Loucy (cell line): ENCODE results near the gene TRAFD1.
"Not testable (repeated sequence)": the region's sequence is repeated elsewhere in the genome, so short reads cannot be mapped to it uniquely, and the experiment has no call there.

Experiments used
- H2AFZ ChIP-seq: fragments of 200-600 bp; sonication (generic); 2 replicates; pipeline ENCODE4 v1.6.0; 2016; ENCODE audit warnings: antibody characterized with exemption, mild to moderate bottlenecking, low read length, moderate library complexity
- H3F3A ChIP-seq: fragments of 200-600 bp; 2 replicates; pipeline ENCODE4 v1.6.0; 2016; ENCODE audit warnings: antibody characterized with exemption, low read depth, mild to moderate bottlenecking
- H3K27me3 ChIP-seq: fragments of 200-600 bp; sonication (generic); 2 replicates; pipeline ENCODE4 v1.6.1; 2014; ENCODE audit warnings: low read length, mild to moderate bottlenecking; ENCODE audit not compliant: insufficient read depth, poor library complexity, severe bottlenecking
- H3K36me3 ChIP-seq: fragments of 200-600 bp; sonication (generic); 2 replicates; pipeline ENCODE4 v1.6.1; 2016; ENCODE audit warnings: low read length; ENCODE audit not compliant: insufficient read depth
- H3K4me1 ChIP-seq: fragments of 200-600 bp; sonication (generic); 2 replicates; pipeline ENCODE4 v1.5.1; 2014; ENCODE audit warnings: low read length, mild to moderate bottlenecking; ENCODE audit not compliant: insufficient read depth, poor library complexity, severe bottlenecking
- H3K4me2 ChIP-seq: fragments of 200-600 bp; sonication (generic); 2 replicates; pipeline ENCODE4 v1.6.0; 2014; ENCODE audit warnings: antibody characterized with exemption, low read length, low read depth, mild to moderate bottlenecking; ENCODE audit not compliant: poor library complexity, severe bottlenecking
- H3K4me3 ChIP-seq: fragments of 200-600 bp; sonication (generic); 2 replicates; pipeline ENCODE4 v1.5.1; 2014; ENCODE audit warnings: low read length, mild to moderate bottlenecking, mixed read lengths; ENCODE audit not compliant: poor library complexity, severe bottlenecking
- H3K79me2 ChIP-seq: fragments of 200-600 bp; sonication (generic); 2 replicates; pipeline ENCODE4 v1.6.1; 2014; ENCODE audit warnings: low read length; ENCODE audit not compliant: insufficient read depth
- H3K9ac ChIP-seq: fragments of 200-600 bp; sonication (generic); 2 replicates; pipeline ENCODE4 v1.6.0; 2014; ENCODE audit warnings: mild to moderate bottlenecking, low read depth, low read length, moderate library complexity; ENCODE audit not compliant: poor library complexity, severe bottlenecking
- H3K9me2 ChIP-seq: fragments of 200-600 bp; sonication (generic); replicated peaks from 2 replicates; pipeline ENCODE4 v1.6.1; 2016; ENCODE audit warnings: low read depth, low read length, mixed read lengths
- H3K9me3 ChIP-seq: fragments of 200-600 bp; sonication (generic); 2 replicates; pipeline ENCODE4 v1.6.1; 2014; ENCODE audit warnings: mild to moderate bottlenecking, antibody characterized with exemption, low read length, low read depth; ENCODE audit not compliant: insufficient read depth
- H4K20me1 ChIP-seq: fragments of 200-600 bp; sonication (generic); 2 replicates; pipeline ENCODE4 v1.6.0; 2014; ENCODE audit warnings: antibody characterized with exemption, low read length, mild to moderate bottlenecking; ENCODE audit not compliant: insufficient read depth, poor library complexity, severe bottlenecking
- EZH2phosphoT487 ChIP-seq: fragments of 200-600 bp; IDR thresholded peaks from 2 replicates; pipeline ENCODE4 v1.6.1; 2018; ENCODE audit warnings: antibody characterized with exemption, mild to moderate bottlenecking, moderate library complexity, borderline replicate concordance
- TF ChIP-seq, protein P1 (sequence below): fragments of 200-600 bp; sonication (generic); conservative IDR thresholded peaks from 2 replicates; pipeline ENCODE4 v1.5.1; 2014; ENCODE audit warnings: mild to moderate bottlenecking, antibody characterized with exemption, low read length

Gene TRAFD1

DNA sequence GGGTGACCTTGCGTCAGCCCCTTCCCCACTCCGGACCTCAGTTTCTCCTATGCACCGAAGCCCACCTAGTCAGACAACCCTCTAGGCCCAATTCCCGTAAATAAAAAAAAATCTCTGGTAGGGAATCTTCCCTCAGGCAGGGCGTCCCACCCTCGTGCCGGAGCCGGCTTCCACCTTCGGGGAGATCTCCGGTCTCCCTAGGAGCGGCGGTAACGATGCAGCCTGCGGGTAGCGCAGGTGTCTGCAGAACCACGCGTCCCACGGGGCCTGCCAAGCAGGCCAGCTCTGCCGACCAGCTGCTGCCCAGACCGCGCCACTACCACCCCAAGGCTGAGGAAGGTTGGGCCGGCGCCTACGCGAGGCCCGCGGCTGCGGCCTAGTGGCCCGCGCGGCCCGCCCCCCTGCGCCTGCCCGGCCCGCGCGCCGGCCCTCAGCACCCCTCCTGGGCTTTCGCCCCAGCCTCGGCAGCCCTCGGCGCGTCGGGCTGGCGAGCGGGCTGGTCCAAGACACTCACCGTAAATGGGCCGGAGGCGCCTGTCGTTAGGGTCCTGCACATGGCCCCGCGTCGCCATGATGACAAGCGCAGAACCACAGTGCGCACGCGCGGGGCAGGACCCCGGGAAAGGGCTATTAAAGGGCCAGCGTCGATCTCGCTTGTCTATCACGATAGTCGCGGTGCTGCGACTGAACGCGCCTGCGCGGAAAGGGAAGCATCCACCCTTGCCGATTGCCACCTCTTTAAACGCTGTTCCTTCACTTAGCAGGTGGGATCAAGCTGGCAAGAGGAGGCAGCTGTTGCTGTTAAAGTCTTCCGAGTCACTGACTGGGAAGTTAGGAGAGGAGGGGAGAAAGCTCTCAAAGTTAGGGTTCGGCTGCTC lies 16.9 kb upstream of the TRAFD1 start, which contains the start of gene NAA25:
Gene NAA25, minus strand, starts transcription at position 582 of the 878 bp plus-strand sequence. Its CDS starts 10 bp downstream, at position 572.
- Histone ChIP-seq H3K9me2 (no peaks in the 10 kb centered on the region), H3K27me3 (no peaks in the 10 kb centered on the region), H3K4me2 (peak within 1 kb of the TSS; percentile 80), H3K9ac (peak within 1 kb of the TSS; percentile 85), H2AFZ (peak within 1 kb of the TSS; percentile 86), H3F3A (no peaks in the 10 kb centered on the region), H3K9me3 (no peaks in the 10 kb centered on the region), H3K79me2 (peaks cover 54% of the 10 kb centered on the region), H3K36me3 (no peaks in the 10 kb centered on the region), H3K4me3 (peak within 1 kb of the TSS; percentile 81), H4K20me1 (peaks cover 43% of the 10 kb centered on the region), H3K4me1 (peaks cover 34% of the 10 kb centered on the region)
- no peak for TF ChIP-seq EZH2phosphoT487
- TF ChIP-seq, protein P1, sequence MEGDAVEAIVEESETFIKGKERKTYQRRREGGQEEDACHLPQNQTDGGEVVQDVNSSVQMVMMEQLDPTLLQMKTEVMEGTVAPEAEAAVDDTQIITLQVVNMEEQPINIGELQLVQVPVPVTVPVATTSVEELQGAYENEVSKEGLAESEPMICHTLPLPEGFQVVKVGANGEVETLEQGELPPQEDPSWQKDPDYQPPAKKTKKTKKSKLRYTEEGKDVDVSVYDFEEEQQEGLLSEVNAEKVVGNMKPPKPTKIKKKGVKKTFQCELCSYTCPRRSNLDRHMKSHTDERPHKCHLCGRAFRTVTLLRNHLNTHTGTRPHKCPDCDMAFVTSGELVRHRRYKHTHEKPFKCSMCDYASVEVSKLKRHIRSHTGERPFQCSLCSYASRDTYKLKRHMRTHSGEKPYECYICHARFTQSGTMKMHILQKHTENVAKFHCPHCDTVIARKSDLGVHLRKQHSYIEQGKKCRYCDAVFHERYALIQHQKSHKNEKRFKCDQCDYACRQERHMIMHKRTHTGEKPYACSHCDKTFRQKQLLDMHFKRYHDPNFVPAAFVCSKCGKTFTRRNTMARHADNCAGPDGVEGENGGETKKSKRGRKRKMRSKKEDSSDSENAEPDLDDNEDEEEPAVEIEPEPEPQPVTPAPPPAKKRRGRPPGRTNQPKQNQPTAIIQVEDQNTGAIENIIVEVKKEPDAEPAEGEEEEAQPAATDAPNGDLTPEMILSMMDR: no peak

DNA sequence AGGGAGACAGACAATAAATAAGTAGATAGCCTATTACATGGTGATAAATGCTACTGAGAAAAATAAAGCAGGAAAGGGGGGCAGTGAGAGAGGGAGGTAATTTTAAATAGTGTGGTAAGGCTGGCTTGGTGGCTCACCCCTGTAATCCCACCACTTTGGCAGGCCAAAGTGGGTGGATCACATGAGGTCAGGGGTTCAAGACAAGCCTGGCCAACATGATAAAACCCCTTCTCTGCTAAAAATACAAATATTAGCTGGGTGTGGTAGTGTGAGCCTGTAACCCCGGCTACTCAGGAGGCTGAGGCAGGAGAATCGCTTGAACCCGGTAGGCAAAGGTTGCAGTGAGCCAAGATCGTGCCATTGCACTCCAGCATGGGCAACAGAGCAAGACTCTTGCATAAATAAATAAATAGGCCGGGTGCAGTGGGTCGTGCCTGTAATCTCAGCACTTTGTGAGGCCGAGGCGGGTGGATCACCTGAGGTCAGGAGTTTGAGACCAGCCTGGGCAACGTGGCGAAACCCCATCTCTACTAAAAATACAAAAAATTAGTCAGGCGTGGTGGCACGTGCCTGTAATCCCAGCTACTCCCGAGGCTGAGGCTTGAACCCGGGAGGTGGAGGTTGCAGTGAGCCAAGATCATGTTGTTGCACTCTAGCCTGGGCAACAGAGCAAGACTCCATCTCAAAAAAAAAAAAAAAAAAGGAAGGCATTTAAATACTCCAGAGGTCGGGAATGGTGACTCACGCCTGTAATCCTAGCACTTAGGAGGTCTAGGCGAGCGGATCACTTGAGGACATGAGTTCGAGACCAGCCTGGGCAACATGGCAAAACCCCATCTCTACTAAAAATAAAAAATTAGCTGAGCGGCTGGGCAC lies 14.3 kb upstream of the TRAFD1 start:
- not testable (repeated sequence) for H2AFZ ChIP-seq, H3K4me3 ChIP-seq, H3K36me3 ChIP-seq, H3K9me3 ChIP-seq, H3K9ac ChIP-seq, H3K27me3 ChIP-seq, H3F3A ChIP-seq, H3K4me2 ChIP-seq, H3K9me2 ChIP-seq
- Histone ChIP-seq H4K20me1 (peaks cover 22% of the 10 kb centered on the region), H3K79me2 (peaks cover 28% of the 10 kb centered on the region), H3K4me1 (peaks cover 17% of the 10 kb centered on the region)

DNA sequence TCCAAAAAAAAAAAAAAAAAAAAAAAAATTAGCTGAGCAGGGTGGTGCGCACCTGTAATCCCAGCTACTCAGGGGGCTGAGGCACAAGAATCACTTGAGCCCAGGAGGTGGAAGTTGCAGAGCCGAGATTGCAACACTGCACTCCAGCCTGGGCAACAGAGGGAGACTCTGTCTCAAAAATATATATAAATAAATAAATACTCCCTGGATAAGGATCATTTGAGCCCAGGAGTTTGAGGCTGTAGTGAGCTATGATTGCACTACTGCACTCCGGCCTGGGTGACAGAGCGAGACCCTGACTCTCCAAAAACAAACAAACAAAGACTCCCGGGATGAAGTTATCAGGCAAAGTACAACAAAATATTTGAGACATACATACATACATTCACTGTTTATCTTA lies 13.4 kb upstream of the TRAFD1 start:
- no peak overlapping the region for H3K4me2 ChIP-seq
- H3K36me3 ChIP-seq: no peaks in the 10 kb centered on the region
- H3F3A ChIP-seq: no peaks in the 10 kb centered on the region
- H3K9ac ChIP-seq: no peak overlapping the region
- no peak overlapping the region for H3K4me3 ChIP-seq
- H3K9me2 ChIP-seq: no peaks in the 10 kb centered on the region
- no peaks in the 10 kb centered on the region for H3K9me3 ChIP-seq
- peaks cover 13% of the 10 kb centered on the region for H4K20me1 ChIP-seq
- H2AFZ ChIP-seq: no peak overlapping the region
- H3K27me3 ChIP-seq: no peaks in the 10 kb centered on the region
- H3K4me1 ChIP-seq: peaks cover 17% of the 10 kb centered on the region
- TF ChIP-seq EZH2phosphoT487: no peak
- peaks cover 19% of the 10 kb centered on the region for H3K79me2 ChIP-seq
